Body of pancreas (tissue), 4 donors: ENCODE data around the gene OTP. TPM values are rescaled to one million over a fixed set of nuclear protein-coding genes. Genes with fewer than 3 reads are reported as not detected.
"Not testable (repeated sequence)": the region's sequence is repeated elsewhere in the genome, so short reads cannot be mapped to it uniquely, and the experiment has no call there.

Source experiments
- ATAC-seq: fragments of 150-250 bp; one replicate; pipeline ENCODE4 v1.9.1; 2016
- DNase-seq, 4 donors: peaks; one replicate each; pipeline ENCODE4 v3.0.0-alpha.2; 2019
- H3K27ac ChIP-seq, 4 donors: fragments of 200-600 bp; sonication (generic); 1 replicate in 3 of 4; 2 replicates in 1 of 4; pipeline versions ENCODE4 v1.5.1 to v1.6.1; 2016 to 2019; ENCODE audit warnings: mild to moderate bottlenecking in 1 of 4, mixed read lengths in 1 of 4, moderate library complexity in 1 of 4
- H3K27me3 ChIP-seq, 2 donors: fragments of 200-600 bp; sonication (generic); one replicate each; pipeline ENCODE4 v1.6.0; 2016; ENCODE audit warnings: mild to moderate bottlenecking in 1 of 2
- H3K36me3 ChIP-seq, 2 donors: fragments of 200-600 bp; sonication (generic); replicated peaks in 1 of 2; 2 replicates each; pipeline ENCODE4 v1.5.1; 2016; ENCODE audit warnings: low read depth in 2 of 2; ENCODE audit not compliant: insufficient read depth in 1 of 2
- H3K4me1 ChIP-seq: fragments of 200-600 bp; sonication (generic); one replicate; pipeline ENCODE4 v1.6.0; 2016
- H3K4me3 ChIP-seq, 2 donors: fragments of 200-600 bp; sonication (generic); 1 replicate in 1 of 2; 2 replicates in 1 of 2; pipeline ENCODE4 v1.5.1; 2016 to 2019
- H3K9me3 ChIP-seq, 3 donors: fragments of 200-600 bp; sonication (generic); 1 replicate in 2 of 3; 2 replicates in 1 of 3; pipeline ENCODE4 v1.5.1; 2016
- CTCF ChIP-seq, 7 experiments: fragments of 450-650 bp in 4 of 7; fragments of 200-600 bp in 3 of 7; sonication (generic) in 3 of 7; IDR thresholded peaks; one replicate each; pipeline ENCODE4 v1.5.1; 2016 to 2019; ENCODE audit warnings: antibody characterized with exemption in 7 of 7
- POLR2A ChIP-seq, 3 donors: fragments of 450-650 bp; IDR thresholded peaks; one replicate each; pipeline ENCODE4 v1.6.1; 2016; ENCODE audit warnings: antibody characterized with exemption in 3 of 3, mild to moderate bottlenecking in 2 of 3
- WGBS, 2 donors: methylation state at CpG; one replicate each; pipeline ENCODE4 v1.1.5; 2017; 5-methylcytosine and 5-hydroxymethylcytosine counted together
- intact Hi-C: fragments of 100-400 bp; cut with DNase I; formaldehyde crosslinking; loops from one replicate; pipeline ENCODE4 v1.15.1; 2023
- total RNA-seq, 2 donors: library from RNA; depleted of rRNA; stranded (reverse); fragments of >200 nt; gene quantifications; one replicate each; pipeline ENCODE4 v1.1.0, GENCODE V29; 2016

OTP gene
- total RNA-seq, 2 donors from 2014 or later: not detected

DNA sequence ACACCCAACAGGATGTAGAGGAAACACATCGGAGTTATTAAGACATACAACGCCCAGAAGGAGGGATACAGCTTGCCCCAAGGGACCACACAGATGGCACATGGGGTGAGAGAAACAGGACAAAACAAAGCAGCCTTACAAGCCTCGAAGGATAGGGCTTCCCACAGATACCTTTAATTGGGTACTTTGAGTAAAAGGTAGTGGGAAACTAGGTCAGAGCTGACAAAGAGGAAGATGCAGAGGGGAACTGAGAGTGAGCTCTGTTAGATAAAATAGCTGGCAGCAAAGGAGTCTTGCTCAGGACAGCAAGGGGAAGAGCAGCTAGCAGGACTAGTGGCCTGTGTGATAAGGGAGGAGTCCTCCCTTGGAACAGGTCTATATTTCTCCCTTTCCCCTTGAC lies 48.2 kb downstream of the OTP start:
- no peaks in the 10 kb centered on the region for H3K4me1 ChIP-seq
- 63 to 65% methylated on average over 3 of the region's 3 CpGs for WGBS, 2 donors
- H3K9me3 ChIP-seq: no peaks in the 10 kb centered on the region
- ATAC-seq: no peak
- DNase-seq: no peak
- H3K4me3 ChIP-seq: no peak overlapping the region
- TF ChIP-seq CTCF (IDR thresholded peaks at IDR 0.05) (no peak), POLR2A (IDR thresholded peaks at IDR 0.05) (no peak)
- H3K36me3 ChIP-seq: no peaks in the 10 kb centered on the region
- no peaks in the 10 kb centered on the region for H3K27me3 ChIP-seq
- intact Hi-C loops: no loop called here
- H3K27ac ChIP-seq: no peak overlapping the region

DNA sequence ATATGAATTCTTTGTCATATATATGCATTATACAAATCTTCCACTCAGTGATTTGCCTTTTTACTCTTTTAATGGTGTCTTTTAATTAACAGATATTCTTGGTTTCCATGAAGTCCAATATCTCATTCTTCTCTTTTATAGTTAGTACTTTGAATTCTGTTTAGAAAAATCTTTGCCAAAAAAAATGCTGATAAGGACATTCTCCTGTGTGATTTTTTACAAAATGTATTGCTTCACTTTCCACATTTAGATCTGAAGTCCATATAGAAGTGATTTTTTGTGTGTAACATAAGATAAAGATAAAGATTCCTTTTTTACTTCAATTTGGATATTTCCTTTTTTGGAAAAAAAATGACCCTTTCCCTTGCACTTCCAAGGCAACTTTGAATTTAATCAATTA lies 50.3 kb downstream of the OTP start:
- intact Hi-C loops: no loop called here
- Histone ChIP-seq H3K4me1 (no peaks in the 10 kb centered on the region), H3K9me3 (no peaks in the 10 kb centered on the region), H3K4me3 (no peak overlapping the region), H3K27ac (no peak overlapping the region), H3K27me3 (no peaks in the 10 kb centered on the region), H3K36me3 (no peaks in the 10 kb centered on the region)
- no peak for DNase-seq
- no peak for ATAC-seq
- TF ChIP-seq POLR2A (IDR thresholded peaks at IDR 0.05) (no peak), CTCF (IDR thresholded peaks at IDR 0.05) (no peak)

- Histone ChIP-seq H3K27me3 (no peaks in the 10 kb centered on the region), H3K27ac (no peak overlapping the region), H3K9me3 (no peaks in the 10 kb centered on the region), H3K4me1 (no peaks in the 10 kb centered on the region), H3K4me3 (no peak overlapping the region), H3K36me3 (no peaks in the 10 kb centered on the region)
- intact Hi-C loops: no loop called here
- ATAC-seq (no peak), DNase-seq (no peak)
- TF ChIP-seq POLR2A (IDR thresholded peaks at IDR 0.05): no peak
- TF ChIP-seq CTCF (IDR thresholded peaks at IDR 0.05): no peak
- WGBS, 2 donors: 100% methylated on average over 1 of the region's 1 CpG
These were observed 52.4 kb downstream of the OTP start for GRCh38 chr5:77586101-77586500.

GRCh38 chr5:77582143-77582542 lies 56.4 kb downstream of the OTP start:
- intact Hi-C loops, H3K27ac ChIP-seq, H3K36me3 ChIP-seq, DNase-seq, H3K4me1 ChIP-seq, ATAC-seq, H3K4me3 ChIP-seq, H3K9me3 ChIP-seq, H3K27me3 ChIP-seq: not testable (repeated sequence)
- WGBS, 2 donors: 82 to 92% methylated on average over 7 of the region's 7 CpGs

Other genes starting within 250 kb of the OTP start
- gene WDR41, start 146.4 kb downstream of the OTP start, total RNA-seq: 10 to 100 TPM; 17.8 to 35.5 TPM
- gene TBCA, start 137.6 kb upstream of the OTP start, total RNA-seq: 10 to 100 TPM; 63.6 to 77.8 TPM